Measurements from ENCODE around the gene AK9.

- no peak for TF ChIP-seq CTCF (conservative IDR thresholded peaks at IDR 0.05; ENCODE audit: low read depth, low read length)
- TF ChIP-seq EZH2 (IDR thresholded peaks at IDR 0.05; ENCODE audit: borderline replicate concordance, low read depth, low read length, poor library complexity, severe bottlenecking), result no peak
Observed at GRCh38 chr6:109484122-109484521, 206.9 kb downstream of the AK9 start.

Data from A673 (cell line).